GM21723 (cell line): ENCODE results near the gene SYT7.

ENCODE experiments used
- ATAC-seq: cut with Tn5 transposase; IDR thresholded peaks from one replicate; pipeline ENCODE4 v1.9.1; 2021; ENCODE audit warnings: mild to moderate bottlenecking, moderate library complexity; ENCODE audit not compliant: unreplicated experiment

The SYT7 gene

DNA sequence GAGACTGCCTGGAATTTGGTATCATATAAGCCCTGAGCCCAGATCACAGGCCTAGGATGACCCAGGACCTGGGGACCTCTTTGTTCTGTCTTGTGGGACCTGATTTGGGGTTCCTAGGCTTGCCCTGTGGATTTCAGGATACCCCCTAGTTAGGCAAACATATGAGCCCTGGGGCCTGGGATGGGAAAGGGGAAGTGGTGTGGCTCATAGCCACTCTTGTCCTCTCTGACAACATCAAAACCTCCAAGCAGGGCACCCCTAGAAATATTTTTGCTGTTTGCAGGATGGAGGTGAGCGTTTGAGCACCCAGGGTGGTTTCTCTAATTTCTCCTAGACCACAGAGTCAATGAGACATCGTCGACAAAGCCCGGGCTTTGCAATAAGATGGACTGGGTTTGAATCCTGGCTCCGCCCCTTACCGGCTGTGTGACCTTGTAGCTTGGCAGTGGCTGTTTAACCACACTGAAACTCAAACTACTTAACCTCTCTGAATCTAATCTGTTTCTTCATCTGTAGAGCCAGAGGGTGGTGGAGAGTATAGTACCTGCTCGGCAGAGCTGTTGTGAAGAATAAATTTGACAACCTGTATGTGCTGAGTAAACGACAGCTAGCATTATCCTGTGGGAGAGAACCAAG, 77.6 kb downstream of the SYT7 start:
- no peak for ATAC-seq

DNA sequence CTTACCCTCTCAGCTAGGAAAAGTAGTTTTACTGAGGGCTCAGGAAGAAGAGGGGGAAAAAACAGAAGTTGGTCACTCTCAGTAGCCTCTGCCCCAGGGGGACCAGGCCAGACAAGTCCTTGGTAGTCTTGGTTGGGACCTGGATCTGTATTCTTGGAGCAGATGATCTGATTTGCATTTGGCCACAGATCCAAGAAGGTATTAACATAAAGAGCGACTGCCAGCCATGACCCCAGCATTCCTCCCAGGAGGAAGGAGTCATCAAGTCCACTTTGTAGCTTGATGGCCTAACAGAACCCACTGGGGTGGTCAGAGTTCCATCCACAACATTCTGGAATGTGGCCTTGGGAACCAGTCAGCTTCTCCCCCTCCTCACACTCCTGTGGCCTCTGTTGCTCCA, 78.4 kb downstream of the SYT7 start:
- no peak for ATAC-seq

DNA sequence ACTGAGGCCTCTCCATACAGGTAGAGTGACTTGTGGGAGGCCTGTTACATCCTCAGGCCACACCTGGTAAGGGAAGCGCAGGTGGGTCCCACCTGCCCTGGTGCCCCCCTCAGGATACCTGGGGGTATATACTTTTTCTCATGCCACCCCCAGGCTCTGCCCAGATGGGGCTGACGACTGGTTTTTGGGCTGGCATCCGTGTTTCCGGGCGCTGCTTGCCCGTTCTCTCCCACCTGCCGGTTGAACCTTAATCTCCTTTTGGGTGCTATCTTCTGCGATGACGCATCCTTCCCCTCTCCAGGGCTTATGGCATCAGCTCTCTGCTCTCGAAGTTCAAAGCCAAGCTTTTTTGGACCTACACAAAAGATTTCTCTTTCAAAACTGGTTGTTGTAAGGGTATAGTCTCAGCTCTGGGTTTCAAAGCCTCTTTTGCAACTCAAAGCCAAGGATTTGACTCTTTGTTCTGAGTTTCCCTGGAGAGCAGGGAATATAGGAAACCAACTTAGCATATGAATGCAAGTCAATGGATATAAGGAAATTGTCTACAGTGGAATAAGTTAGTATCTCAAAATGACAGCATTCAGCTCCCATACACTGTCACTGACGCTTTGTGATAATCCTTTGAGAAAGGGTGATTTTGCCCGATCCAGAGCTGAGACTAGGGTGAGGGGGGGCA, 80.9 kb downstream of the SYT7 start:
- ATAC-seq, result no peak

- ATAC-seq, result no peak
These were observed 82.0 kb downstream of the SYT7 start for GRCh38 chr11:61498767-61499341.

GRCh38 chr11:61497876-61498275, 83.0 kb downstream of the SYT7 start:
- ATAC-seq, result no peak

DNA sequence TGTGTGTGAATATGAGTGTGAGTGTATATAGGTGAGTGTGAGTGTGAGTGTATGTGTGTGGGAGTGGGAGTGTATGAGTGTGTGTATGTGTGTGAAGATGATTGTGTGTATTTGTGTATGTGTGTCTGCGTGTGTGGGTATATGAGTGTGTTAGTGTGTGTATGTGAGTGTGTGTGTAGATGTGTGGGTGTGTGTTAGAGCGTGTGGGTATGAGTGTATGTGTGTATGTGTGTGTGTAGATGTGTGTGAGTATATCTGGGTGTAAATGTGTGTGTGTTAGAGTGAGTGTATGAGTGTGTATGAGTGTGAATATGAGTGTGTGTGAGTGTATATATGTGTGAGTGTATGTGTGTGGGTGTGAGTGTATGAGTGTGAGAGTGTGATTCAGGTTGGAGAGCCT, 83.4 kb downstream of the SYT7 start:
- no peak for ATAC-seq

DNA sequence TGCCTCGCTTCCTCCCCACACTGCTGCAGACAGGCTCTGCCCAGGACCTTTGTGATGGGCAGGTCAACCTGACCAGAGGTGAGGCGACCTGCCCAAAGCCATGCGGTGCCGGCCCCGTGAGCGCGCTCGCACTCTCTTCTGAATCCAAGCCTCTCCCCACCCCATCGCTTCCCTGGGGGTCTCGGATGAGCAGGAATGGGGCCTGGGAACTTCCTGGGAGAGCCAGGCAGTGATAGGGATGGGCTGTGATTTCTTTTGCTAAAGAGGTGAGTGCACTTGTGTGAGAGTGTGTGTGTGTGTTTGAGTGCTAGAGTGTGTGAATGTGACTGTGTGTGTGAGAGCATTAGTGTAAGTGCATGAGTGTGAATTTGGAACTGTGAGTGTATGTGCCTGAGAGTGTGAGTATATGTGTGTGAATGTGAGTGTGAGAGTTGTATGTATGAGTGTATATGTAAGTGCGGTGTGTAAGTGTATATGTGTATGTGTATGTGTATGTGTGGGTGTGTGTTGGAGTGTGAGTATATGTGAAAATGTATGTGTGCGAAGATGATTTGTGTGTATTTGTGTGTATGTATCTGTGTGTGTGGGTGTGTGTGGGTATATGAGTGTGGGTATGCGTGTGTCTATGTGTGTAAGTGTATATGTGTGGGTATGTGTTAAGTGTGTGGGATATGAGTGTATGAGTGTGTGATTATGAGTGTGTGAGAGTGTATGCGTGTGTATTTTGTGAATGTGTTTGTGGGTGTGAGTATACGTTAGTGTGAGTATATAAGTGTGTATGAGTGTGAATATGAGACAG, 84.1 kb downstream of the SYT7 start:
- ATAC-seq, result no peak

DNA sequence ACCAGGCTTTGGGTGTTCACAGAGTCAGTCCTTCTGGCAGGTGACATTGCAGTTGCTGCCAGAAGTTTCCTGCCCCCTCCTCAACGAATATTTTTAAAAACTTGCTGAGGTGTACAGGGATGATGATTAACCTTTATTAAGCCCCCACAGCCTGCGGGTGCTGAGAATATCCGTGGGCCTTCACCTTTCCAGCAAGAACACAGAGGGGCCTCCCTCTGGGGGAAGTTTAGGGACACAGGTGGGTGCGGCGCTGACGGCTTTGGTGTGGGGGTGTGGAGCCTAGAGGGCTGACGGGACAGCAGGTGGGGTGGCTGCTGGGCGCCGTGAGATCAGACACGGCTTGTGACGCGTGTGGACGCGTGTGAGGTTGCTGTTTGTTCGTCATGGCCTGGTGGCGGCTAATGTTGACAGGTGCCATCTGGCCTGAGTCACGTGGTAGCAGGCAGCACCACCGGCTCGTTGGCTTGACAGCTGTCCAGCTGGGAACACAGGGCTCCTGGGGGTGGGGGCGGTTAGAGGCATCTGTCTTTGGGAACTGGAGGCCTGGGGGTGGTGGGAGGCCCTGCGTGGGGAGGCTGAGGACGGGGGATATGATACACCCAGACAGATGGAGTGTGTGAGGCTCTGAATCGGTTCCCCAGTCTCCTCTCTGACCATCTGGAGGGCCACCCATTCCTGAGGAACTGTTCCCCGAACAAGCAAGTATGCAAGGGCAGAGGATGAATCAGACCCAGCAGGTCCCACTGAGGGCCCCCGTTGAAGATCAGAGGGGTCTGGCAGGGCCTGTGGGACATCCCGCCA, 84.9 kb downstream of the SYT7 start:
- no peak for ATAC-seq

GRCh38 chr11:61494381-61494961, 86.4 kb downstream of the SYT7 start:
- ATAC-seq, result no peak

- no peak for ATAC-seq
These were observed 89.0 kb downstream of the SYT7 start for GRCh38 chr11:61491736-61492395.

GRCh38 chr11:61489833-61490721, 90.8 kb downstream of the SYT7 start:
- ATAC-seq, result no peak

- ATAC-seq, result no peak
These were observed 92.1 kb downstream of the SYT7 start for GRCh38 chr11:61488651-61489291.

GRCh38 chr11:61487342-61488025, 93.4 kb downstream of the SYT7 start:
- no peak for ATAC-seq

- ATAC-seq, result no peak
These were observed 94.1 kb downstream of the SYT7 start for GRCh38 chr11:61486779-61487178.

DNA sequence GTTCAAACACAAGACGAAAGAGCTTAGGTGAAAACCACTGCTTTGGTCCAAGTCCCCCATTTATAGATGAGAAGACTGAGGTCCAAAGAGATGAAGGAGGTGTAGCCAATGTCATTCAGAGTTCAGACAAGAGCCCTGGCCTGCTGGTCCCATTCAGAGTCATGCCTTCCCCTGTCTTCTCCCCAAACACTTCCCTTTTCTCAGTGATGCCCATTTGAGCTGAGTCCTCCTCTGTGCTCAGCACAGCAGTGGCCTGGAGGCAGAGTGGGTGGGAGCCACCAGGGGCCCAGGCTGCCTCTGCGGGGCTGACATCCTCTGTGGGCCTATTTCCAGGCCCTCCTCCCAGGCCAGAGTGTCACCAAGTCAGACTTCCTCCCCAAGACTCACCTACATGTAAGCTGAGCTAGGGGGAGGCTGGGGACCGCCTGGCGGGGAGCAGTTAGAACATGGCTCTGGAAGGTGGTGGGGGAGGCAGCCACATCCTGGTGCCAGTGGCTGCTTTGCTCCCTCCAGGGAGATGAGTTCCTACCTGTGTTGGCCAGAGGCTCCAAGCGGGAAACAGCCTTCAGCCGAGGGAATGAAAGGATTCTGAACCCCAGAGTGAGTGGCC, 94.8 kb downstream of the SYT7 start:
- no peak for ATAC-seq

- ATAC-seq, result no peak
These were observed 95.8 kb downstream of the SYT7 start for GRCh38 chr11:61485080-61485479.

DNA sequence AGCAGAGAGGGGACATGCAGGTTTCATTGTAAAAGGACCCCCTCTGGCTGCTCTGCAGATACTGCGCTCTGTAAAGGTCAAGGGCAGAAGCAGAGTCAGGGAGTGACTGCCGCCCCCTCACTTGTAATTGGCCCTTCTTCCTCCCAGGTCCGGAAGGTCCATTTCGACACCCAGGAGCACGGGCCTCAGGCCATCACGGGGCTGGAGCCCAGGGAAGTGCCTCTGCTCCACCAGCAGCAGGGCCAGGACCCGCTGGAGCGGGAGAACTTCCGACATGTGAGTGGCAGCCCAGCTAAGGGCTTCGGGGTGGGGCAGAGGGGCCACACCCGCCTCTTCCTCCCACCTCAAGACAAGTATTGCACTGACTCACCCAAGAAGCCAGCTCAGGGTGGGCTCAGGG, 96.3 kb downstream of the SYT7 start:
- no peak for ATAC-seq

GRCh38 chr11:61482513-61482912, 98.4 kb downstream of the SYT7 start:
- no peak for ATAC-seq
